ENCODE data around the gene ATL3.

DNA sequence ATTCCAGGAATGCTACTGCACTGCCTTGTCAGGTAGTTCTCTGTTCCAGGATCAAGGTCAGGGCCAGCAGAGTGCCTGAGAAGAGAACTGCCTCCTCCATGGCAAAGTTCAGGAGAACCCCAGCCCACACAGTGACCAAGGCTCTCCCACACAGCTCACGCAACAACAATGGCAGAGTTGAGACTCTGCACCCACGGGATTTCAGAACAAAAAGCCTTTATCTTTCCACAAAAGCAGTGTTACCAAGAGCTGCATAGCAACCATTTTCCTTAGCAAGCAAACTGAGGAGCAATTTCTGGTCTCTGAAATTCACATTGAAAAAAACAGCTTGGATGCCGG lies 68.0 kb downstream of the ATL3 start:
- TF ChIP-seq, protein P1, sequence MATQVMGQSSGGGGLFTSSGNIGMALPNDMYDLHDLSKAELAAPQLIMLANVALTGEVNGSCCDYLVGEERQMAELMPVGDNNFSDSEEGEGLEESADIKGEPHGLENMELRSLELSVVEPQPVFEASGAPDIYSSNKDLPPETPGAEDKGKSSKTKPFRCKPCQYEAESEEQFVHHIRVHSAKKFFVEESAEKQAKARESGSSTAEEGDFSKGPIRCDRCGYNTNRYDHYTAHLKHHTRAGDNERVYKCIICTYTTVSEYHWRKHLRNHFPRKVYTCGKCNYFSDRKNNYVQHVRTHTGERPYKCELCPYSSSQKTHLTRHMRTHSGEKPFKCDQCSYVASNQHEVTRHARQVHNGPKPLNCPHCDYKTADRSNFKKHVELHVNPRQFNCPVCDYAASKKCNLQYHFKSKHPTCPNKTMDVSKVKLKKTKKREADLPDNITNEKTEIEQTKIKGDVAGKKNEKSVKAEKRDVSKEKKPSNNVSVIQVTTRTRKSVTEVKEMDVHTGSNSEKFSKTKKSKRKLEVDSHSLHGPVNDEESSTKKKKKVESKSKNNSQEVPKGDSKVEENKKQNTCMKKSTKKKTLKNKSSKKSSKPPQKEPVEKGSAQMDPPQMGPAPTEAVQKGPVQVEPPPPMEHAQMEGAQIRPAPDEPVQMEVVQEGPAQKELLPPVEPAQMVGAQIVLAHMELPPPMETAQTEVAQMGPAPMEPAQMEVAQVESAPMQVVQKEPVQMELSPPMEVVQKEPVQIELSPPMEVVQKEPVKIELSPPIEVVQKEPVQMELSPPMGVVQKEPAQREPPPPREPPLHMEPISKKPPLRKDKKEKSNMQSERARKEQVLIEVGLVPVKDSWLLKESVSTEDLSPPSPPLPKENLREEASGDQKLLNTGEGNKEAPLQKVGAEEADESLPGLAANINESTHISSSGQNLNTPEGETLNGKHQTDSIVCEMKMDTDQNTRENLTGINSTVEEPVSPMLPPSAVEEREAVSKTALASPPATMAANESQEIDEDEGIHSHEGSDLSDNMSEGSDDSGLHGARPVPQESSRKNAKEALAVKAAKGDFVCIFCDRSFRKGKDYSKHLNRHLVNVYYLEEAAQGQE (IDR thresholded peaks at IDR 0.05; ENCODE audit: borderline replicate concordance): no peak
- no peak for TF ChIP-seq EZH2 (IDR thresholded peaks at IDR 0.05; ENCODE audit: borderline replicate concordance, insufficient read depth, low read length, poor library complexity, severe bottlenecking)
- TF ChIP-seq, protein P2, sequence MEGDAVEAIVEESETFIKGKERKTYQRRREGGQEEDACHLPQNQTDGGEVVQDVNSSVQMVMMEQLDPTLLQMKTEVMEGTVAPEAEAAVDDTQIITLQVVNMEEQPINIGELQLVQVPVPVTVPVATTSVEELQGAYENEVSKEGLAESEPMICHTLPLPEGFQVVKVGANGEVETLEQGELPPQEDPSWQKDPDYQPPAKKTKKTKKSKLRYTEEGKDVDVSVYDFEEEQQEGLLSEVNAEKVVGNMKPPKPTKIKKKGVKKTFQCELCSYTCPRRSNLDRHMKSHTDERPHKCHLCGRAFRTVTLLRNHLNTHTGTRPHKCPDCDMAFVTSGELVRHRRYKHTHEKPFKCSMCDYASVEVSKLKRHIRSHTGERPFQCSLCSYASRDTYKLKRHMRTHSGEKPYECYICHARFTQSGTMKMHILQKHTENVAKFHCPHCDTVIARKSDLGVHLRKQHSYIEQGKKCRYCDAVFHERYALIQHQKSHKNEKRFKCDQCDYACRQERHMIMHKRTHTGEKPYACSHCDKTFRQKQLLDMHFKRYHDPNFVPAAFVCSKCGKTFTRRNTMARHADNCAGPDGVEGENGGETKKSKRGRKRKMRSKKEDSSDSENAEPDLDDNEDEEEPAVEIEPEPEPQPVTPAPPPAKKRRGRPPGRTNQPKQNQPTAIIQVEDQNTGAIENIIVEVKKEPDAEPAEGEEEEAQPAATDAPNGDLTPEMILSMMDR (IDR thresholded peaks at IDR 0.05; ENCODE audit: poor library complexity, severe bottlenecking): no peak

All from neural cell (in vitro differentiated cells).